ENCODE results near the gene NEB.

DNA sequence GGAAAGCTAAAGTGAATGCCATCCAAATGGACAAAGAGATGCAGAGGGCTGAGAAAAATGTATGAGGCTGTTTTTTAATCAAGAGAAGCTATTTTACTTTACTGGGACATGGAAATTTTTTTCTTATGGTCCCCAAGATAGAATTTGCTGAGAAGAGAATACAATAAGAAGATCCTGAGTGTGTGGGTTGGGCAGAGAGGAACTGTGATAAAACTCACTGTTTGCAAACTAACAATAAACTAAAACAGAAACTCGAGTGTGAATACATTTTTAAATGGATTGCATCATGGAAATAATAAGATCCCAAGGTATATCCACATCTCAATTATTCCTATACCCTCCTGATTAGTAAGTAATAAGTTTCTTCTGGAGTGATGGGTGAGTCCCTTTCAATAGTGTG lies 4.4 kb downstream of the NEB start:
- TF ChIP-seq, protein P1, sequence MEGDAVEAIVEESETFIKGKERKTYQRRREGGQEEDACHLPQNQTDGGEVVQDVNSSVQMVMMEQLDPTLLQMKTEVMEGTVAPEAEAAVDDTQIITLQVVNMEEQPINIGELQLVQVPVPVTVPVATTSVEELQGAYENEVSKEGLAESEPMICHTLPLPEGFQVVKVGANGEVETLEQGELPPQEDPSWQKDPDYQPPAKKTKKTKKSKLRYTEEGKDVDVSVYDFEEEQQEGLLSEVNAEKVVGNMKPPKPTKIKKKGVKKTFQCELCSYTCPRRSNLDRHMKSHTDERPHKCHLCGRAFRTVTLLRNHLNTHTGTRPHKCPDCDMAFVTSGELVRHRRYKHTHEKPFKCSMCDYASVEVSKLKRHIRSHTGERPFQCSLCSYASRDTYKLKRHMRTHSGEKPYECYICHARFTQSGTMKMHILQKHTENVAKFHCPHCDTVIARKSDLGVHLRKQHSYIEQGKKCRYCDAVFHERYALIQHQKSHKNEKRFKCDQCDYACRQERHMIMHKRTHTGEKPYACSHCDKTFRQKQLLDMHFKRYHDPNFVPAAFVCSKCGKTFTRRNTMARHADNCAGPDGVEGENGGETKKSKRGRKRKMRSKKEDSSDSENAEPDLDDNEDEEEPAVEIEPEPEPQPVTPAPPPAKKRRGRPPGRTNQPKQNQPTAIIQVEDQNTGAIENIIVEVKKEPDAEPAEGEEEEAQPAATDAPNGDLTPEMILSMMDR (IDR thresholded peaks at IDR 0.05): no peak
- TF ChIP-seq EZH2 (IDR thresholded peaks at IDR 0.05; ENCODE audit: borderline replicate concordance, insufficient read depth, low read depth, low read length, poor library complexity, severe bottlenecking): no peak
